DND-41 (cell line): ENCODE measurements around the gene MED8.
A peak's percentile ranks its signal among the peaks of the same experiment; 100 is the strongest.

Source experiments
- ATAC-seq: fragments of 200-7000 bp; cut with Tn5 transposase; 3 replicates; pipeline ENCODE4 v1.9.1; 2021; ENCODE audit warnings: low read depth; ENCODE audit not compliant: insufficient read depth
- DNase-seq: peaks from one replicate; pipeline ENCODE4 v3.0.0-alpha.2; 2020
- H2AFZ ChIP-seq: 2 replicates; pipeline ENCODE4 v1.6.0; 2012; ENCODE audit warnings: low read depth, low read length
- H3K27ac ChIP-seq: 2 replicates; pipeline ENCODE4 v1.5.1; 2012; ENCODE audit warnings: low read length, inconsistent platforms
- H3K27me3 ChIP-seq: fragments of 200-600 bp; sonication (generic); 2 replicates; pipeline ENCODE4 v1.6.0; 2012; ENCODE audit warnings: low read length, mild to moderate bottlenecking, inconsistent platforms; ENCODE audit not compliant: insufficient read depth, poor library complexity
- H3K36me3 ChIP-seq: 2 replicates; pipeline ENCODE4 v1.5.1; 2012; ENCODE audit warnings: low read length, inconsistent platforms; ENCODE audit not compliant: insufficient read depth
- H3K4me1 ChIP-seq: 2 replicates; pipeline ENCODE4 v1.5.1; 2012; ENCODE audit warnings: mild to moderate bottlenecking, low read length; ENCODE audit not compliant: insufficient read depth
- H3K4me2 ChIP-seq: 2 replicates; pipeline ENCODE4 v1.6.0; 2012; ENCODE audit warnings: mild to moderate bottlenecking, moderate library complexity, low read length, inconsistent platforms; ENCODE audit not compliant: insufficient read depth
- H3K4me3 ChIP-seq, 2 experiments: fragments of 200-600 bp in 1 of 2; shearing (Covaris generic) in 1 of 2; 2 replicates each; pipeline ENCODE4 v1.5.1; 2012 to 2016; ENCODE audit warnings: inconsistent platforms in 2 of 2, low read length in 2 of 2, mild to moderate bottlenecking in 2 of 2, low read depth in 1 of 2, moderate library complexity in 1 of 2
- H3K79me2 ChIP-seq: 2 replicates; pipeline ENCODE4 v1.6.0; 2012; ENCODE audit warnings: low read length, inconsistent platforms; ENCODE audit not compliant: insufficient read depth
- H3K9ac ChIP-seq: 2 replicates; pipeline ENCODE4 v1.6.0; 2012; ENCODE audit warnings: low read depth, mild to moderate bottlenecking, inconsistent platforms, low read length, moderate library complexity
- H3K9me3 ChIP-seq: 2 replicates; pipeline ENCODE4 v1.5.1; 2012; ENCODE audit warnings: low read length, moderate library complexity, mild to moderate bottlenecking, inconsistent platforms; ENCODE audit not compliant: insufficient read depth, severe bottlenecking
- H4K20me1 ChIP-seq: 2 replicates; pipeline ENCODE4 v1.6.0; 2012; ENCODE audit warnings: low read length; ENCODE audit not compliant: insufficient read depth
- EZH2 ChIP-seq: IDR thresholded peaks from 3 replicates; pipeline ENCODE4 v1.6.1; 2012; ENCODE audit warnings: borderline replicate concordance, low read depth, mild to moderate bottlenecking, moderate library complexity, low read length, inconsistent platforms; ENCODE audit not compliant: severe bottlenecking
- TF ChIP-seq, protein P1 (sequence below): IDR thresholded peaks from 2 replicates; pipeline ENCODE4 v1.5.1; 2012; ENCODE audit warnings: borderline replicate concordance, low read length, moderate library complexity, mild to moderate bottlenecking; ENCODE audit not compliant: poor library complexity, severe bottlenecking; ENCODE audit errors: extremely low read depth

The MED8 gene, protein sequence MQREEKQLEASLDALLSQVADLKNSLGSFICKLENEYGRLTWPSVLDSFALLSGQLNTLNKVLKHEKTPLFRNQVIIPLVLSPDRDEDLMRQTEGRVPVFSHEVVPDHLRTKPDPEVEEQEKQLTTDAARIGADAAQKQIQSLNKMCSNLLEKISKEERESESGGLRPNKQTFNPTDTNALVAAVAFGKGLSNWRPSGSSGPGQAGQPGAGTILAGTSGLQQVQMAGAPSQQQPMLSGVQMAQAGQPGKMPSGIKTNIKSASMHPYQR

DNA sequence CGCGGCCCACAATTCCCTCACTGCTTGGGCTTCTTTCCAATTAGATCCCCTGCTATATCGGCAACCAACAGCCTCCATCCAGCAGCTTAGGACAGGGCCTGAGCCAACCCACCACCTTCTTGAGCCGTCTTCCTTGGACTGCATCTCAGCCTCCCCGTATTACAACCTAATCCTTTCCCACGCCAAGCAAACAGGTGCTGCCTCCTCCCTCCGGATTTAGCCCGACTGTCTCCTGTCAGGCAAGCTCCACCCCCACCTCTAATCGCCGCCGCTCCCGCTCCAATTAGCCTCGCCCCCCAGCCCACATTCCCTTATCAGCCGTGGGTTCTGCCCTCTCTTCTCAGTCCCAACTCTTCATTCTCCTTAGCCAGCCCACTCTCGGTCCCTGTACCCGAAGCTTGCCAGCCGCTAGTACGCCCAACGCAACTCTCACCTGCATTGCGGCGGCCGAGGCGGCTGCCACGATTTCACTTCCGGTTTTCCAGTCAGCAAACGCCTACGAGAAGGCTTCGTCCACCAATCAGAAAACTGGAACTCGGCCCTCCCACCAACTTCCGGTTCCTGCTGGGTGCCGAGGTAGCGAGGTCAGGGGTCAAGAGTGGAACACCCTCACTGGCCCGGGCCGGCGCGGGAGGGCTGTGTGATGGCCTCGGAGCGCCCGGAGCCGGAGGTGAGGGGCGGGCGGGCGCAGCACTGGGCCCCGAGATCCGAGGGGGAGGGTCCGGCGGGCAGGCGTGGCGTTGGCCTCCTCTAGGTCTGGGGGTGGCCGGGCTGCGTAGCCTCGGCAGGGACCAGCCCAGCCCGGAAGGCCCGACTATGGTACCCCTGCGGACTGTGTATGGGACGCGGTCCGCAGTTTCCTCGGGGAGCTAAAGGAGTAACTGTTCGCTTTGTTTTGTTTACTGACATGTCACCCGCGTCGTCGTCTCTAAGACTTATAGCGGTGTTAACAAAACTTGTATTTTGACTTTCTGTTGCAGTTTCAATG is at the start of gene MED8, which contains the start of gene SZT2:
MED8 (minus strand) TSS at position 475 of the 988 bp plus-strand sequence; CDS start at position 439, 36 bp downstream.
SZT2 (plus strand) TSS at position 574 of the 988 bp plus-strand sequence; CDS start at position 644, 70 bp downstream.
- H3K9me3 ChIP-seq = no peaks in the 10 kb centered on the region
- H3K27ac ChIP-seq = peak within 1 kb of the TSS; percentile 92
- ATAC-seq = peak; percentile 96

DNA sequence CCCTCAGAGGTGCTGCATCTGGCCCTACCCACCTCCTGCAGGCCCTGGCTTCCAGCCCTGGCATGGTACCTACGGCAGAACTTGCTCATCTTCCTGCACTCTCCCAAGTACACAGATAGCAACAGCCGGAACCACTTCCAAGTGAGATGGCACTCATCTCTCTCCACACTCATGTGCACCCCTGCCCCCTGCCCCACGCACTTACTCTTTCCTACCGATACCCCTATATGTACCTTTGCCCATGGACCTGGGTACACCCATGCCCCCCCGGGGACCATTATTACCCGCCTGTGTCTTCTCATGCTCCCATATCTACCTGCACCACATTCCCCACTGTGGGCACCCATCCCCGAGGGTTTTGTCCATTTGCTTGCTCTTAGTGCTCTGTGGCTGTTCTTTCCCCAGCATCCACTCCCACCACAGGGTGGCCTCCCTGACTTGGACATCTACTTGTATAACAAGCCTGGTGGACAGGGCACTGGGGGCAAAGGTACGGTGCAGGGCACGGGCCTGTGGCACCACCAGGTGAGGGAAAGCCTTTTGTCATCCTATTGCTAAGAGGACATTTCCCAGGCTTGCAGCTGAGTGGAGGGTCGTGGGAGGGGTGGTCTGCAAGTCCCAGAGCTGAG is 49.5 kb upstream of the MED8 start:
- peaks cover 89% of the 10 kb centered on the region for H3K36me3 ChIP-seq
- no peaks in the 10 kb centered on the region for H3K79me2 ChIP-seq
- H3K9me3 ChIP-seq = no peaks in the 10 kb centered on the region
- no peak overlapping the region for H3K27ac ChIP-seq
- TF ChIP-seq, protein P1, sequence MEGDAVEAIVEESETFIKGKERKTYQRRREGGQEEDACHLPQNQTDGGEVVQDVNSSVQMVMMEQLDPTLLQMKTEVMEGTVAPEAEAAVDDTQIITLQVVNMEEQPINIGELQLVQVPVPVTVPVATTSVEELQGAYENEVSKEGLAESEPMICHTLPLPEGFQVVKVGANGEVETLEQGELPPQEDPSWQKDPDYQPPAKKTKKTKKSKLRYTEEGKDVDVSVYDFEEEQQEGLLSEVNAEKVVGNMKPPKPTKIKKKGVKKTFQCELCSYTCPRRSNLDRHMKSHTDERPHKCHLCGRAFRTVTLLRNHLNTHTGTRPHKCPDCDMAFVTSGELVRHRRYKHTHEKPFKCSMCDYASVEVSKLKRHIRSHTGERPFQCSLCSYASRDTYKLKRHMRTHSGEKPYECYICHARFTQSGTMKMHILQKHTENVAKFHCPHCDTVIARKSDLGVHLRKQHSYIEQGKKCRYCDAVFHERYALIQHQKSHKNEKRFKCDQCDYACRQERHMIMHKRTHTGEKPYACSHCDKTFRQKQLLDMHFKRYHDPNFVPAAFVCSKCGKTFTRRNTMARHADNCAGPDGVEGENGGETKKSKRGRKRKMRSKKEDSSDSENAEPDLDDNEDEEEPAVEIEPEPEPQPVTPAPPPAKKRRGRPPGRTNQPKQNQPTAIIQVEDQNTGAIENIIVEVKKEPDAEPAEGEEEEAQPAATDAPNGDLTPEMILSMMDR = no peak
- TF ChIP-seq EZH2 = no peak
- no peak for DNase-seq
- no peak overlapping the region for H3K4me2 ChIP-seq
- no peak overlapping the region for H3K4me3 ChIP-seq
- ATAC-seq = no peak
- no peak overlapping the region for H2AFZ ChIP-seq
- H3K4me1 ChIP-seq = no peaks in the 10 kb centered on the region
- no peaks in the 10 kb centered on the region for H3K27me3 ChIP-seq
- no peaks in the 10 kb centered on the region; the same call in 1 of the 2 replicates for H4K20me1 ChIP-seq
- no peak overlapping the region for H3K9ac ChIP-seq

More for the DNA sequence above, at the start of gene MED8, which contains the start of gene SZT2:
- Histone ChIP-seq H3K27me3 (no peaks in the 10 kb centered on the region), H4K20me1 (peaks cover 14% of the 10 kb centered on the region; the same call in 1 of the 2 replicates), H2AFZ (peak within 1 kb of the TSS; percentile 99), H3K4me1 (peaks cover 32% of the 10 kb centered on the region), H3K9ac (peak within 1 kb of the TSS; percentile 84), H3K36me3 (peaks cover 40% of the 10 kb centered on the region), H3K79me2 (peaks cover 60% of the 10 kb centered on the region), H3K4me3 (peak within 1 kb of the TSS; percentile 91 to 97), H3K4me2 (peak within 1 kb of the TSS; percentile 93)
- peak; percentile 97 for DNase-seq
- TF ChIP-seq, protein P1 = no peak
- no peak for TF ChIP-seq EZH2

DNA sequence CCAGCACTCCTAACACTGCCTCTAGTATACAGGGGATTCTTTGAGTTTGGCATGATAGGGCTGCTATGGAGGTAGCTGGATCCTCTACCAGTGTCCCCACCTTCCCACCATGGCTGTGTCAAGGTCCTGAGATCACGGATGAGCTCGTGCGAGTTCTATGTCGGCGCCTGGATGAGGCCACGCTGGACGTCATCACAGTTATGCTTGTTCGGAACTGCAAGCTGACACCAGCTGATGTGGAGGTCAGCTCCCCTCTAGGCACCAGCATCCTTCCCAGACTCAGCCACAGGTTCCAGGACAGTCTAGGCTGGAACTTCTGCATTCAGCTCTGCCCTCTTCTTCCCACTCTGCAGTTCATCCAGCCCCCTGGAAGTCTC is 49.0 kb upstream of the MED8 start:
- H3K9ac ChIP-seq = no peak overlapping the region
- H3K9me3 ChIP-seq = no peaks in the 10 kb centered on the region
- H3K36me3 ChIP-seq = peaks cover 89% of the 10 kb centered on the region
- no peak overlapping the region for H3K4me3 ChIP-seq
- no peaks in the 10 kb centered on the region; the same call in 1 of the 2 replicates for H4K20me1 ChIP-seq
- DNase-seq = no peak
- no peaks in the 10 kb centered on the region for H3K27me3 ChIP-seq
- H3K79me2 ChIP-seq = no peaks in the 10 kb centered on the region
- H3K4me1 ChIP-seq = no peaks in the 10 kb centered on the region
- H3K4me2 ChIP-seq = no peak overlapping the region
- no peak for TF ChIP-seq EZH2
- TF ChIP-seq, protein P1 = no peak
- no peak overlapping the region for H2AFZ ChIP-seq
- H3K27ac ChIP-seq = no peak overlapping the region
- ATAC-seq = no peak
